ENCODE data around the gene MUTYH. TPM values are rescaled to one million over a fixed set of nuclear protein-coding genes. Genes with fewer than 3 reads are reported as not detected.

The MUTYH gene
- total and polyA plus RNA-seq, 3 donors from 2014 or later: 15.1 to 31.5 (median 26.8) TPM

GRCh38 chr1:45345014-45345413, 4.8 kb upstream of the MUTYH start:
- no peaks in the 10 kb centered on the region for H3K36me3 ChIP-seq (ENCODE audit: low read depth, missing control alignments)
- intact Hi-C loops (cut with DNase I; ENCODE audit: low total_unique reads): no loop called here
- H3K9me3 ChIP-seq: no peaks in the 10 kb centered on the region
- H3K4me3 ChIP-seq: no peak overlapping the region
- H3K4me1 ChIP-seq: peaks cover 28% of the 10 kb centered on the region
- no peaks in the 10 kb centered on the region for H3K27me3 ChIP-seq
- WGBS, 2 donors: 93 to 97% methylated on average over 11 to 13 of the region's 13 CpGs
- no peak for DNase-seq
- no peak overlapping the region for H3K27ac ChIP-seq
- TF ChIP-seq CTCF (IDR thresholded peaks at IDR 0.05): no peak
- TF ChIP-seq POLR2A (IDR thresholded peaks at IDR 0.05): no peak

- no peaks in the 10 kb centered on the region for H3K9me3 ChIP-seq
- H3K36me3 ChIP-seq (ENCODE audit: low read depth, missing control alignments): no peaks in the 10 kb centered on the region
- 100% methylated on average over 1 to 2 of the region's 2 CpGs for WGBS, 2 donors
- no peak overlapping the region for H3K4me3 ChIP-seq
- H3K4me1 ChIP-seq: peaks cover 28% of the 10 kb centered on the region
- H3K27me3 ChIP-seq: no peaks in the 10 kb centered on the region
- no peak for TF ChIP-seq POLR2A (IDR thresholded peaks at IDR 0.05)
- no peak for DNase-seq
- intact Hi-C loops (cut with DNase I; ENCODE audit: low total_unique reads): no loop called here
- H3K27ac ChIP-seq: no peak overlapping the region
These were observed 4.3 kb upstream of the MUTYH start for GRCh38 chr1:45344499-45344898.

- H3K4me1 ChIP-seq: peaks cover 16% of the 10 kb centered on the region
- intact Hi-C loops (cut with DNase I; ENCODE audit: low total_unique reads): no loop called here
- H3K4me3 ChIP-seq: peak overlapping the region; percentile 71 to 82
- H3K27ac ChIP-seq: peak overlapping the region; percentile 90 to 91
- WGBS, 2 donors: 20 to 25% methylated on average over 6 of the region's 6 CpGs
- H3K36me3 ChIP-seq (ENCODE audit: low read depth, missing control alignments): no peaks in the 10 kb centered on the region
- H3K27me3 ChIP-seq: no peaks in the 10 kb centered on the region
- H3K9me3 ChIP-seq: no peaks in the 10 kb centered on the region
- DNase-seq: no peak
- no peak for TF ChIP-seq CTCF (IDR thresholded peaks at IDR 0.05)
- no peak for TF ChIP-seq POLR2A (IDR thresholded peaks at IDR 0.05)
These were observed 701 bp upstream of the MUTYH start for GRCh38 chr1:45340816-45341466.

- Histone ChIP-seq H3K4me3 (no peak overlapping the region), H3K36me3 (ENCODE audit: low read depth, missing control alignments) (no peaks in the 10 kb centered on the region), H3K4me1 (peaks cover 16% of the 10 kb centered on the region), H3K27me3 (no peaks in the 10 kb centered on the region), H3K9me3 (no peaks in the 10 kb centered on the region), H3K27ac (no peak overlapping the region)
- intact Hi-C loops (cut with DNase I; ENCODE audit: low total_unique reads): no loop called here
- 92% methylated on average over 3 of the region's 3 CpGs for WGBS, 2 donors
- TF ChIP-seq CTCF (IDR thresholded peaks at IDR 0.05) (no peak), POLR2A (IDR thresholded peaks at IDR 0.05) (no peak)
- DNase-seq: no peak
These were observed 2.5 kb downstream of the MUTYH start for GRCh38 chr1:45337630-45338325.

GRCh38 chr1:45335855-45336324, 4.3 kb downstream of the MUTYH start:
- intact Hi-C loops (cut with DNase I; ENCODE audit: low total_unique reads): no loop called here
- Histone ChIP-seq H3K27me3 (no peaks in the 10 kb centered on the region), H3K4me3 (no peak overlapping the region), H3K27ac (no peak overlapping the region), H3K36me3 (ENCODE audit: low read depth, missing control alignments) (no peaks in the 10 kb centered on the region), H3K9me3 (no peaks in the 10 kb centered on the region), H3K4me1 (peaks cover 10% of the 10 kb centered on the region)
- DNase-seq: no peak
- 94 to 96% methylated on average over 4 of the region's 4 CpGs for WGBS, 2 donors
- TF ChIP-seq POLR2A (IDR thresholded peaks at IDR 0.05): no peak
- TF ChIP-seq CTCF (IDR thresholded peaks at IDR 0.05): no peak
